GM18909 (cell line): ENCODE data around the gene LRRC10.

ENCODE experiments used
- ATAC-seq: cut with Tn5 transposase; IDR thresholded peaks from one replicate; pipeline ENCODE4 v1.9.1; 2021; ENCODE audit warnings: mild to moderate bottlenecking; ENCODE audit not compliant: unreplicated experiment, poor library complexity

The LRRC10 gene

DNA sequence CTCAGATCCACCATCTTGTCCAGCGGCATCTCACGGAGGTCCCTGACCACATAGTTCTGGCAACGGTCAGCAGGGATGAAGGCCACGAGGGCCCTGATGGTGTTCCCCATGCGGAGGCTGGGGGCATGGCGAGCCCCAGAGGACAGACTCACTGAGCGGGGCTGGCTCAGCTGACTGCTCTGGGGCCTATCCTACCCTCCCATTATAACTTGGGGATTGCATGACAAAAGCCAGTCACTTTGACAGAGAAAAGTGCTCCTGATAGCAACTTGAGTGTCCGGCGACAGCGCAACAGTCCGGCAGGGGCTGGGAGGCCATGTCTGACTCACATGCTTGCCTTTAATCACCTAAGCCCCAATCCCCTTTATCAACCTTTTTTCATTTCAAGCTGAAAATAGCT lies at the start of gene LRRC10:
Gene LRRC10, minus strand, starts transcription at position 179 of the 400 bp plus-strand sequence. Its CDS starts 69 bp downstream, at position 110.
- ATAC-seq = no peak

DNA sequence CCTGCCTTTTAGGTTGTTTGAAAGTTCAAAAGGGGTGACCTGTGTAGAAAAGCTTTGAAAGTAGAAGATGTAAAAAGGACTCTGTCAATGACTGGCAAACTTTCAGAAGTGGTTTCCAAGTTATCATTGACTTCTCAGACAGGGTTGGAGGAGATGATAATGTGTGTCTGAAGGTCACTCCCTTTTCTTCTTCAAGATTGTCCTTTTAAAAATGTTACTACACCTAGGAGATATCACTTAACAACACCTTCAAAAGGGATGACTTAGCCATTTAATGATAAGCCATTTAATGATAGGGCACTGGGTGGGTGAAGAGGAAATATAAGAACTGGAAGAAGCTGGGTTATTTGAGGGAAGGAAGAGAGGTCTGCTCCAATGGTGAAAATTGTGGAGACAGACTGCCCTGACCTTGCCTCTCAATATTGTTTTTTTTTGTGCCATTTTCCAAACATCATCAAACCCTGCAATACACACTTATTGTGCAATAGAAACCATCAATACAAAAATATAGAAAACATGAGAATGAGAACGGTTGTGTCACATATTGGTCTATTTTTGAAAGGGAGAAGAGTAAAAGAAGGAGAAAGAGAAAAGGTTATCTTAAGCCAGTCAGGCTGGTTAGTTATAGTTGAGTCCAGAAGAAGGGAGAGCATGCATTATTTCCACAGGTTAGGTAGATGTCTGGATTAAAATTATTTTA lies 49.6 kb upstream of the LRRC10 start:
- ATAC-seq = no peak

DNA sequence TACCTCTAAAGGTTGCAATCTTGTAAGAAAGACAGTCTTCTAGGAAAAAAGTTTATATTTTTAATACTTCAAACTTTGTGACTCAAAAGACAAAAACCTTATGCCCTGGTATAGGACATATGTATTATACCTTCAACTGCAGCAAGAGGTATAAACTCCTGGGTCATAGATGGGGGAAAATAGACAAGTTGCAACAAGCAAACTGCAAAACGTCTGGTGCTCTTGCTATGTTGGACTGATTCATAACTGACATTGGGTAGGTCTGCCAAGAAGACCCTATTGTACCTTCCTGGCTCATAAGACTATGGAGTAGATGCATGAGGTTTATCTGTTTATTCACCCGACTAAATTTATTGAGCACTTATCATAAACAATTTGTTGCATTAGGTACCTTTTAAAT lies 47.5 kb upstream of the LRRC10 start:
- no peak for ATAC-seq

DNA sequence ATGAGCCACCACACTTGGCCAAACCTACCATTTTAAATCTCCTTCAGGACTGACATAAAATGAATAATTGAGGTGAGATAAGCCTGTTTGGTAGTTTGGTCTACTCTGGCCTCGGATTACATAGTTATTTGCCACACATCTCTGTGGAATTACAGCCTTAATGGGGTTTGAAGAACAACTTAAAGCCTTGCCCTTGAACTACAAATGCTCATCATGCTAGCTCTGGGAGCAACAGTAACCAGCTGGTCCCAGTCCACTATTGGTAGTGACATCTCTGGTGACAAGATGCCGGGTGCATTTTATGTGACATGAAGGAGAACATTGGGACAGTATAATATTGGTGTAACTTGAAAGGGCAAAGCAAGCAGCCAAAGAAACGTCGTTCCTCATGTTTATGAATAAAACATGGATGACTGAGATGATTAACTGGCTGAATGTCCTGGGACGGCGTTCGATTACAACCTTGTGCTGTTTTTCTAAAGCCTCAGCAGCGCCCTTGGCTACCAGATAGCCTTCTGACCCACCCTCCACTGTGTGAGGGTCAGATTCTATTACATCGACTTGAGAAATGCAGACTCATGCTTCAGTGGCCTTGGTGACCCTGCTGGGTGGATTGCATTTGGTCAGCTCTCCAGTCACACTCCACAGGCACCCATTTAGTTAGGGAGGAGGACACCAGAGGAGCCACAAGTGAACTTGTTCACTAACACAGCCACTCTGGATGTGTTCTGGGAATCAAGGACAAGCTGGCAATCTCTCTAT lies 46.9 kb upstream of the LRRC10 start:
- no peak for ATAC-seq

DNA sequence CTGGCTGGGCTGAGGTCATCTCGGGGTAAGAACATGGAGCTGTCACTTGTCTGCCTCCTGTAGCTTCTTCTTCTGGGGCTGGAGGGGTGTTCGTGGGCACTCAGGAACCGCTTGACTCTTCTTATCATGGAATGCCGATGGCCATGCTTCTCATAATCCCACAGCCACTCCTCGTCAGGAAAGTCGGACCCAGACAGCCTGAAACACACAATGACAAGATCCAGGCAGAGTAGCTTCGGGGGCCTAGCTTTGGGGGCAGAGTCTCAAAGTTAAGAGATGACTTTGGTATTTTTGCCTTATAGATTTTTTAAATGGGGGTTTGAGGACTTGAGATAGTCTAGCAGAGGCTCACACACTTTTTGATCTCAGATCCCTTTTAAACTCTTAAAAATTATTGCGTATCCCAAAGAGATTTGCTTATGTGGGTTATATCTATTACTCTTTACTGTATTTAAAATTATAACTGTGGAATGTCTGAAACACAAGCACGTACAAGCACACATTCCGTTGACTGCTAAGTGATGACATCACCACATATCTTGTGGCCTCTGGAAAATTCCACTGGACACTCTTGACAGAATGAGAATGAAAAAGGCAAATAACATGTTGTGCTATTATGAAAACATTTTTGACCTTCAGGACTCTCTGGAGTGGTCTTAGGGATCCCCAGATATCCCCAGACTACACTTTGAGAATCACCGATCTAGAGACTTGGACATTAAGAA lies 45.1 kb upstream of the LRRC10 start:
- no peak for ATAC-seq

DNA sequence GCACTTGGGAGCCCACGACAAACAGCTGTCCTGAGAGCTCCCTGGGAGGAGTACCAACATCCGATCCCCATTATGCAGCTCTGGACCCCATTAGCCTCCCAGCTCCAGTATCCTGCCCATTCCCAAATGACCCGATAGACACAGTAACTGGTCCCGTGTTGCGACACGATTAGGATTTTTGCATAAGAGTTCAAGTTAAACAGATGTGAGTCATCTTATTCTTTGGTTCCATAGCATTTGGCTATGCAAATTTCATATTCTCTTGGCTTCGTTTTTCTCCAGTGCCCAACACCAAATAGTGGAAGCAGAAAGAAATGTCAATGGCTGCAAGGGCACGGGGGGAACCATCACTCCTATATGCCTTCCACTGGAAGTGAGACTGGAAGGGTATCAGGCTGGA lies 43.0 kb upstream of the LRRC10 start:
- ATAC-seq = no peak

DNA sequence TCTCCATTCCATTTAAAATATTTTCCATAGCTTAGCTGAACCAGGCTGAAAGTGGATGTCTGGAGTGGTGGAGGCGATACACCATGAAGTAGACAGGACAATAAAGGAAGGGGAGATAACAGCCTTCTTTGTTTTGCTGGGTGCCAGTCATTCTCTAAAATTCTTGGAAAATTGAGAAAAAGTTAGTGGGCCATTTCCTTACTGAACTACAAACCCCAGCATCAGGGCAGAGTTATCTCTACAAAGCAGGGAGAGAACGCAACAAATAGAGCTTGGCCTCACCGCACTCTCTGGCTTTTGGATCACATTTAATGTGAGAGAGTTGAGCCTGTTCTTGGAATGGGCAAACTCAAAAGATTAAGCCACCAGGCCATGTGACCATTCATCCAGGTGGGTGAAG lies 41.2 kb upstream of the LRRC10 start:
- ATAC-seq = no peak

DNA sequence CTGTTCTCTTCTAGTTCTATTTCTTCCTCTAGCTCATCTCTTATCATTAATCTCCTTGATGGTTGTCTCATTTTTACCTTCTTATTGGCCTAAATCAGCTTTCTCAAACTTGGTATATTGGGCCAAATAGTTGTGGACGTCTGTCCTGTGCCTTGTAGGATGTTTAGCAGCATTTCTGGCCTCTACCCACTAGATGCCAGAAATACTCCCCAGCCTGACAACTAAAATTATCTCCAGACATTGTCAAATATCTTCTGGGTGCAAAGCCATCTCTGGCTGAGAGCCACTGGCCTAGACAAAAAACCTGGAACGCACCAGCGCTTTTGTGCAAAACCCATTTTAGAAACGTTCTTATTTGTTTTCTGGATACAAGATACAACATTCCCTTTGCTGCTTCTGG lies 38.8 kb upstream of the LRRC10 start:
- ATAC-seq = no peak

GRCh38 chr12:69648476-69648875 lies 37.8 kb upstream of the LRRC10 start:
- ATAC-seq = no peak

GRCh38 chr12:69647178-69647577 lies 36.5 kb upstream of the LRRC10 start:
- ATAC-seq = no peak

DNA sequence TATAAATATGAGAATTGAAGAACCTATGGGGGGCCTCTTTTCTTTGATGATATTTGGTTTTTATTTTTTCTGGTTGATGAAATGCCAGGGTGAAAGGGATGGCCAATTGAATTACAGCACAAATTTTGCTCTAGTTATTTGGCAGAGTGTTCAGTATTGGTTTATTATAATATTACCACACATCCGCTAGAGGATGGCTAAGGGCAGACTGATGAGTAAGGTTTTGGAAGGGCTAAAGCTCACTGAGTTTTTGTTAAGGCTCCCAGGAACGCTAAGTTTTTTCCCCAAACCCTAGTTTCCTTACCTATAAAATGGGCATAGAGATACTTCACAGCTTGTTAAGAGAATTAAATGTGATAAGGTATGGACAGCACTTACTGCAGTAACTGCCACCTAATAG lies 34.3 kb upstream of the LRRC10 start:
- ATAC-seq = no peak

- ATAC-seq = no peak
Observed at GRCh38 chr12:69644511-69644910, 33.8 kb upstream of the LRRC10 start.

DNA sequence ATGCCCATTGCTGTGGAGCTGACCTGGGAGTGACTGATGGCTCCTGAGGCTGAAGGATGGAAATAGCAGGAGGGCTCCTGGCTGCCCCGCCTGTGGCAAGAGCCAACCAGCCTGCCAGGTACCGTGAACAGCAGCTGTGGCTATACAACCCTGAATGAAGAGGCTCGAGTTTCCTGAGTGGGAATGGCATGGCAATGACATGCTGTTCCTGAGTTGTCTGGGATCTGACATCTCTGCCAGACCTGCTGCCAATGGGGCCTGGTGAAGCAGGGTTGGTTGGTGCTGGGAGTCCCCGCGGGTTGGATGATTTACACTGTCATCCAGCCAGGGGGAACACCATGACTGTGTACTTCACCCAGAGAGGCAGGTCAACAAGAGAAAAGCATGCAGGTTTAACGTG lies 31.8 kb upstream of the LRRC10 start:
- no peak for ATAC-seq

GRCh38 chr12:69641546-69641945 lies 30.8 kb upstream of the LRRC10 start:
- ATAC-seq = no peak

DNA sequence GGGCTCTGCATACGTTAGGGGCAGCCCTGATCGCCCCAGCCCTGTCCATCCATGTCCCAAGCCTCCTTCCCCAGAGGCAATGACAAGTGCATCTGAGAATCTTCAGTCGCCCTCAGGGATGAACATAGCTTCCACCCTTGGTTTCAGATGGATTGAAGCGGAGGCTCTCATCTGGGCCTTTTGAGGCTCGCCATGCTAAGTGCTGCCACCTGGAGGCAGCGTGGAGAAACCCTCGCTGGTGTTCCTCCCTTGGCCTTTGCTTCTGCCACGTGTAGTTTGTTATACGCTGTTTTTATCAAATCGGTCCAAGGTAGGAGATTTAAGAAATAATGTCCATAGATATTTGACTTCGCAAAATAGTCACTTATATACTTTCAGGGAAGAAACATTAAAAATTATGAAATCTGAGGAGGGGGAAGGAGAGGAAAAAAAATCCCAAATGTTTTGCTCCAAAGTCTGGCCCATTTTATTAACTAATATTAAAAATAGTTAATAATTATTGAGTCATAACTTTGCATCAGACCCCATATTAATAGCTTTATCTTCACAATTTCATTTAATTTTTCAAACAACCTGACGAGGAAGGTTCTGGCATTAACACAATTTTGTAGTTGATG lies 28.8 kb upstream of the LRRC10 start:
- peak; percentile 89 for ATAC-seq

DNA sequence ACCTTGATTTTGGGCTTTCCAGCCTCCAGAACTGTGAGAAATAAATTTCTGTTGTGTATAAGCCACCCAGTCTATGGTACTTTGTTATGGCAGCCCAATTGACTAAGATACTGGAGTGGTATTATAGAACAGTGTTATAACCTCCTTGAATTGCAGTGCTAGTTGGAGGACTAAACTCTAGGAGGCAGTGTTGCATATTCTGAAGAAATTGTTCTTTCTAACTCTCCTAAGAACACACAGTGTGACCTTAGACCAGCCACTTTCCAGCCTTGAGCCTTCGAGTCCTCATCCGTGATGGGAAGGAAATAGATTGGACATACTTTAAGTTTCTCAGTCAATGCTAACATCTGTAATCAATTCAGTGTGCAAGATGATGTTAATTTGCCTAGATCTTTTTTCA lies 22.4 kb upstream of the LRRC10 start:
- peak; percentile 45 for ATAC-seq

DNA sequence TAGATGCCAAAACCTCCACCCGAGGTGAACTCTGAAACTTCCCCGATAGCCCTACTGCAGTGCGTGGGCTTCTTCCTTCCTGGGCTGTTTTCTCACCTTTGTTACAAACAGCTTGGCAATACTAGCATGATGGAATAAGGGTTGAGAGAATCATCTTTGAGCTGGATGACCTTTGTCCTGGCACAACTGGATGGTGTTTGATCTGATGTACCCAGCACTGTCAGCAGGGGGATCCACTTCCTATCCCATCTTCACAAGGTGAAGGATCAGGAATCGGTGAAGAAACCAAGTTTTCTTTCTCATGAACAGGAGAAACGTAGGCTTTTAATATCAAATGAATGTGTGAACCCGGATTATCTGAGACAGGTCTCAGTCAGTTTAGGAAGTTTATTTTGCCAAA lies 19.5 kb upstream of the LRRC10 start:
- ATAC-seq = no peak

- no peak for ATAC-seq
Observed at GRCh38 chr12:69627501-69627900, 16.8 kb upstream of the LRRC10 start.

- ATAC-seq = no peak
Observed at GRCh38 chr12:69623970-69624369, 13.3 kb upstream of the LRRC10 start.

DNA sequence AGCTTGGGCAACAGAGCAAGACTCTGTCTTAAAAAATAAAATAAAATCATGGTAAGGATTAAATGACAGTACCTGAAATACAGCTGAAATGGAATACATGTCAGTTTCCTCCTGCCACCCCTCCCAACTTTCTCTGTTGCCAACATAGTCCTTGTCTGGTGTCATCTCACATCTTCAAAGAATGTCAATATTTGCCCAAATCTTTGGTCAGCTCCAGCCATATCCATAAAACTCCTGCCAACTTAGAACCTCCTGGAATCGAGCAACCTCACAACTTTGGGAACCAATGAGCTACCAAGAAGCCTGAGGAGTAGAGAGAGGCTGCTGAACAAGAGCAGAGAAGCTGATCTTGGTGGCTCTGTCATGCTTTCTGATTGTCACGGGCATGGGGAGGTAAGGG lies 10.8 kb upstream of the LRRC10 start:
- ATAC-seq = no peak

- ATAC-seq = no peak
Observed at GRCh38 chr12:69620921-69621320, 10.2 kb upstream of the LRRC10 start.
